DOHH2 (cell line): ENCODE measurements around the gene RABGEF1.

Experiments
- EZH2phosphoT487 ChIP-seq: fragments of 200-600 bp; sonication (generic); IDR thresholded peaks from 2 replicates; pipeline ENCODE4 v1.6.1; 2017; ENCODE audit warnings: borderline replicate concordance, mild to moderate bottlenecking, antibody characterized with exemption, low read length, moderate library complexity, mixed read lengths
- TF ChIP-seq, protein P1 (sequence below): fragments of 200-600 bp; sonication (generic); IDR thresholded peaks from one replicate; pipeline ENCODE4 v1.5.1; 2014; ENCODE audit warnings: antibody characterized with exemption, mild to moderate bottlenecking, low read depth, low read length; ENCODE audit not compliant: poor library complexity, severe bottlenecking

DNA sequence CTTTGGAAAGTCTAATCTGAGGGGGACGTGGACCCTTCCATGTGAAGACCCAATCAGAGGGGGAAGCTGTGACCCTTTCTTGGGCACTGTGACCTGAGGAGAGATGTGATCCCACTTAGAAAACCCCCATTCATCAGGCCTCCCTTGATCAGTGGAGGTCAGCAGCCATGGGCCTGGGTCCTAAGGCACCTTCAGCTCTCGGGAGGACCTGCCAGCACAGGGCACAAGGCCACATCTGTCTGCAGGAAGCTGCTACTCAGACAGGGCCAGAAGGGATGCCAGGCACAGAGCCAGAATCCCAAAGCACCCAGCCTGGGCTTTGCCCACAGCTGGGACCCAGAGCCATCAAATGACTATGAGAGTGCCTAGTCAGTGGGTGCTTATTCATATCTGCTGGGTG, 14.7 kb upstream of the RABGEF1 start:
- TF ChIP-seq, protein P1, sequence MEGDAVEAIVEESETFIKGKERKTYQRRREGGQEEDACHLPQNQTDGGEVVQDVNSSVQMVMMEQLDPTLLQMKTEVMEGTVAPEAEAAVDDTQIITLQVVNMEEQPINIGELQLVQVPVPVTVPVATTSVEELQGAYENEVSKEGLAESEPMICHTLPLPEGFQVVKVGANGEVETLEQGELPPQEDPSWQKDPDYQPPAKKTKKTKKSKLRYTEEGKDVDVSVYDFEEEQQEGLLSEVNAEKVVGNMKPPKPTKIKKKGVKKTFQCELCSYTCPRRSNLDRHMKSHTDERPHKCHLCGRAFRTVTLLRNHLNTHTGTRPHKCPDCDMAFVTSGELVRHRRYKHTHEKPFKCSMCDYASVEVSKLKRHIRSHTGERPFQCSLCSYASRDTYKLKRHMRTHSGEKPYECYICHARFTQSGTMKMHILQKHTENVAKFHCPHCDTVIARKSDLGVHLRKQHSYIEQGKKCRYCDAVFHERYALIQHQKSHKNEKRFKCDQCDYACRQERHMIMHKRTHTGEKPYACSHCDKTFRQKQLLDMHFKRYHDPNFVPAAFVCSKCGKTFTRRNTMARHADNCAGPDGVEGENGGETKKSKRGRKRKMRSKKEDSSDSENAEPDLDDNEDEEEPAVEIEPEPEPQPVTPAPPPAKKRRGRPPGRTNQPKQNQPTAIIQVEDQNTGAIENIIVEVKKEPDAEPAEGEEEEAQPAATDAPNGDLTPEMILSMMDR, result no peak
- no peak for TF ChIP-seq EZH2phosphoT487
